ENCODE results near the gene CXCR2.
"Not testable (repeated sequence)": the region's sequence is repeated elsewhere in the genome, so short reads cannot be mapped to it uniquely, and the experiment has no call there.

The CXCR2 gene

GRCh38 chr2:218129458-218130135, 3.8 kb downstream of the CXCR2 start:
- DNase-seq (ENCODE audit: low read depth, low spot score) = no peak

DNA sequence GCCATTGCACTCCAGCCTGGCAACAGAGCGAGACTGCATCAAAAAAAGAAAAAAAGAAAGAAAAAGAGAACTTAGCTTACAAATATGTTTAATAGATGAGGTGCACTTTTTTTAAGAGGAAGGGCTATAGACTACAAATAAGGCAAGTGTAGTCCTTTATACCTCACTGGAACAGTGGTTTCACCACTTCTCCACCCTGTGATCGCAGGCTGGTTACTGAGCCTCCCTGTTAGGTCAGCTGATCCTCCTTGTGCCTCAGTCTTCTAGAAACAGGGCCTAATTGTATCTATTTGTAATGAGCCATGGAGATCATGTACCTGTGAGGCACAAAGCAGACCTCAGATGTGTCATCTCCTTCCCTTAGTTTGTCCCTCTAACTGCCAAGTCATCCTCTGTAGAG, 4.5 kb downstream of the CXCR2 start:
- DNase-seq (ENCODE audit: low read depth, low spot score) = no peak
- H3K27ac ChIP-seq = no peak overlapping the region

More at GRCh38 chr2:218129458-218130135, 3.8 kb downstream of the CXCR2 start:
- no peak overlapping the region for H3K27ac ChIP-seq

DNA sequence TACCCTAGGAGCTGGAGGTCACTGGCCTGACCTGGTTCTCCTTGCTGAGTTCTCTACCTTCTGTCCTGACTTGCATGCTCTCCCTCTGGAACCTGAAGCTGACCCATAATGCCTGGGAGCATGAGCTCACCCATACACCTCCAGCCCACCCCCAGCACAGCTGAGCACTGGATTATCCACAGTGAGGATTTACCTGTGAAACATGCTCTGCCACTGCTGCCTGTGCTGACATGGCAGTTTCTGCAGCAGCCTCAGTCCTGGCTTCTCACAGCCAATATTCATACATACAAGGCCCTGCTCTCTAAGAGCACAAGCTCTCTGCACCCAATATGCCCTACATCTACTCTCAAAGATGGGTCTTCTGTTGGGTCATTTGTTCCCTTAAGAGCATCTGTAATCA, 5.0 kb downstream of the CXCR2 start:
- H3K27ac ChIP-seq = no peak overlapping the region
- DNase-seq (ENCODE audit: low read depth, low spot score) = no peak

DNA sequence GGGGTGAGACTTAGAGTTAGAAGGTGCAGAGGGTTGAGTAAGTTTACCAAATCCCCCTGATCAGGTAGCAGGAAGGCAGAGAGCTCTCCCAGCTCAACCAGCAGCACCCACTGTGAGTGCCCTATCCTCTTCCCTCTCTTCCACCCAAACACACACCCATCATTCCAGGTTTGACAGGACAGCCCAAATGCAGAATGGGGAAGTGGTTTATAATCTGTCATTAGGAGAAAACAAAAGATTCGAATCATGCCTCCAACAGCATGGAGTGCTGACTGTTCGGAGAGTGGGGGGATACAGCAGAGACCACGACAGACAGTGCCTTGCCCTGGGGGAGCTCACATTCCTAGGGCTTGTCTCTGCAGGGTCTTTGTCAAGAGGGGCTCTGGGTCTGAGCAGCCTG, 11.7 kb downstream of the CXCR2 start:
- H3K27ac ChIP-seq = no peak overlapping the region
- DNase-seq (ENCODE audit: low read depth, low spot score) = no peak

- DNase-seq (ENCODE audit: low read depth, low spot score) = peak; percentile 20
Observed at GRCh38 chr2:218138047-218138446, 12.2 kb downstream of the CXCR2 start.

GRCh38 chr2:218145124-218145523, 19.3 kb downstream of the CXCR2 start:
- DNase-seq (ENCODE audit: low read depth, low spot score) = no peak

More at GRCh38 chr2:218138047-218138446, 12.2 kb downstream of the CXCR2 start:
- no peak overlapping the region for H3K27ac ChIP-seq

GRCh38 chr2:218146056-218146455, 20.2 kb downstream of the CXCR2 start:
- DNase-seq (ENCODE audit: low read depth, low spot score) = no peak
- H3K27ac ChIP-seq = no peak overlapping the region

More at GRCh38 chr2:218145124-218145523, 19.3 kb downstream of the CXCR2 start:
- no peak overlapping the region for H3K27ac ChIP-seq

DNA sequence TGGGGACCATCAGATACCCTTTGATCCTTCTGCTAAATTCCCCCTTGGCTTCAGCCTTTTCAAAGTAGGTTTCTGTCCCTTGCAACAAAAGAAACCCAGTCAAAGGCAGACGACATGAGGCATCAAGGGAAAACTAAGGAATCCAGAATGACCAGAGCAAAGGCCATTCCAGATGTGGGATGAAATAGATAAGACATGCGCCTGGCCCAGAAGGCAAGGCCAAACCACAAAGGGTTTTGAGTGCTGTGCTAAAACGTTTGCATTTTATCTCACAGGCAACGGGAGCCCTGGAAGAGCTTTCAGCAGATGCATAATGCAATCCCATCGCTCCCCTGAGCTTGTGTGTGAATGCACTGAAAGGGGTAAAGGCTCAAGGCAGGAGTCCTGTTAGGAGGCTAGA, 23.3 kb downstream of the CXCR2 start:
- no peak overlapping the region for H3K27ac ChIP-seq
- no peak for DNase-seq (ENCODE audit: low read depth, low spot score)

GRCh38 chr2:218149848-218150440, 24.1 kb downstream of the CXCR2 start:
- DNase-seq (ENCODE audit: low read depth, low spot score) = no peak
- no peak overlapping the region for H3K27ac ChIP-seq

DNA sequence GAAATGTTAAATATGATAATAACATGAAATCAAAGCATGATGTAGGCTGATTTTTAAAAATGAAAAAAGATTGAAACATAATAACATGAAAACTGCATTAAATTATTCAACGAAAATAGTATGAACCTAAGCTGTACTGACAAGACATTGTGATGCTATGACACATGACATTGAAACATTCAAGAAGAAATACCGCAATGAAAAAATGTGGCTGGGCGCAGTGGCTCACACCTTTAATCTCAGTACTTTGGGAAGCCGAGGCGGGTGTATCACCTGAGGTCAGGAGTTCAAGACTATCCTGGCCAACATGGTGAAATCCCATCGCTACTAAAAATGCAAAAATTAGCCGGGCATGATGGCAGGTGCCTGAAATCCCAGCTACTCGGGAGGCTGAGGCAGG, 26.3 kb downstream of the CXCR2 start:
- no peak for DNase-seq (ENCODE audit: low read depth, low spot score)
- H3K27ac ChIP-seq = peak overlapping the region; percentile 12

DNA sequence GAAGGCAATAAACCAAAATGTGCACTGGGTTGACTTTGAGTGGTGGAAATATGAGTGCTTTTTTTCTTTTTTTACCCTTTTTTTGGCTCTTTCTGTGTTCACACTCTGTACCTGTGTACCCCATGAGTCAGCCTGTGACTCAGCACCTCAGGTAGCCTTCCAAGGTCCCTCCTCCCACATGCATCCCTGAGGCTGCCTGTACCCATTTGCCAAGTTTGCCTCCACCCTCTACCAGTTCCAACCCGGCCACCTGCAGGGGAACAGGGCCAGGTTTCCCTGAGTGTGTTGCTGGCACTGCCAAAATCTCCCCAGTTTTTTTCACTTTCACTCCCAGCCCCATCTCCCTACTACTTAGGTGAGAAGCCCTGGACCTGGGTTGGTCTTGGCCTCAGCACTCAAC, 26.9 kb downstream of the CXCR2 start:
- H3K27ac ChIP-seq = peak overlapping the region; percentile 12
- DNase-seq (ENCODE audit: low read depth, low spot score) = peak; percentile 53

- no peak overlapping the region for H3K27ac ChIP-seq
- DNase-seq (ENCODE audit: low read depth, low spot score) = no peak
Observed at GRCh38 chr2:218155953-218156479, 30.2 kb downstream of the CXCR2 start.

GRCh38 chr2:218161644-218162043, 35.8 kb downstream of the CXCR2 start:
- DNase-seq (ENCODE audit: low read depth, low spot score) = no peak
- H3K27ac ChIP-seq = no peak overlapping the region

GRCh38 chr2:218162814-218163213, 37.0 kb downstream of the CXCR2 start:
- no peak overlapping the region for H3K27ac ChIP-seq
- no peak for DNase-seq (ENCODE audit: low read depth, low spot score)

DNA sequence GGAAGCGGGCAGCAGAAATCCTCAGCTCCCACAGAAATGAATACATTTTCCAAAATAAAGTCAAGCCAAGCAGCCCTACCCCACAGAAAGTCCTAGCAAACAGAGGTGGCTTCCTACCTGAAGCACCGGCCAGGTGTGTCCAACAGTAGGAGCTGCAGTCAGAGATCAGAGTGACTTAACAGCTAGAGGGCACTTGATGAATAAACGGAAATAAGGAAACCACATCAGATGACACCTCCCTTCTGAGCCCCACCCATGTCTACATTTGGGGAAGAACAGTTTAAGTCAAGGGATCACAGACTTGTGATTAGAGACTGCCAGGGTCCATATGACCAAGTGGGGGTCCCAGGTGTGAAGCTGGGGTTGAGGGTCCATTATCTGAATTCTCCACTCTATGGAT, 41.0 kb downstream of the CXCR2 start, which contains the start of gene CXCR1:
Gene CXCR1, minus strand, starts transcription at position 172 of the 400 bp plus-strand sequence. CDS start 1,751 bp downstream, outside the sequence.
- peak; percentile 33 for DNase-seq (ENCODE audit: low read depth, low spot score)
- H3K27ac ChIP-seq = peak within 1 kb of the TSS; percentile 24

- DNase-seq (ENCODE audit: low read depth, low spot score) = peak; percentile 14
Observed at GRCh38 chr2:218168016-218168415, 42.2 kb downstream of the CXCR2 start.

GRCh38 chr2:218168635-218169462, 43.0 kb downstream of the CXCR2 start:
- H3K27ac ChIP-seq = no peak overlapping the region
- DNase-seq (ENCODE audit: low read depth, low spot score) = no peak

More at GRCh38 chr2:218168016-218168415, 42.2 kb downstream of the CXCR2 start:
- peak overlapping the region; percentile 24 for H3K27ac ChIP-seq

DNA sequence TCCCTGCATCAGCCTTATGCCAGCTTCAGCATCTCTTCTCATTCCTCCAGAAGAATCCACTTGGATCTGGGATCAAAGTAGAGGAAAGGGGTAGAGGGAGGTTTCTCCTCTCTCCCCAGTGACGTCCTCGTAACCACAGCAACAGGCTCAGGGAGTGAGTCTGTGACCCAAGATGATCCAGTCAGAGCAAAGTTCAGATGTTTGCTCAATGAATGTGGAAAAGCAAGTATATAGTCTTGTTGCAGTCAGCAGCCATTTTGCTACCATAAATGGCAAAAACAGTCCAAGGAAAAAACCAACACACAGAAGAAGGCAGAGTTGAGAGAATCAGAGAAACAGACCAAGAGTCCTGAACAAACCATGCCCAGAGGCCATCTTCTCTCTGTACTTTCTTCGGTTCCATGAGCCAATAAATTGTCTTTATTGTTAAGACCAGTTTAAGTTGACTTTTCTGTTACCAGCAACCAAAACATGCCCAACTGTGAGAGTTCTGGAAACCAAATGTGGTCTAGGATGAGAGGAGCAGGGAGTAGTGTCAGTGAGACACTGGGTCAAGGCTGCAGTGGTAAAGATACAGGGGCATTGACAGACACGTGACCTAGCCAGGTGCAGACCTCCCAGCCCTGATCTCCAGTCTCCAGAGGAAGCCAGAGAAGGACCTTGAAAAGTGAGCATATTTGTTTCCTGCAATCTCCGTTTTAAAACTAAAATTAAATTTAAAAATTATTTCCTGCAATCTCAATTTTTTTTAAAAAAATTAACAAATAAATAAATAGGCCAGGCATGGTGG, 44.1 kb downstream of the CXCR2 start:
- no peak for DNase-seq (ENCODE audit: low read depth, low spot score)
- H3K27ac ChIP-seq = no peak overlapping the region

DNA sequence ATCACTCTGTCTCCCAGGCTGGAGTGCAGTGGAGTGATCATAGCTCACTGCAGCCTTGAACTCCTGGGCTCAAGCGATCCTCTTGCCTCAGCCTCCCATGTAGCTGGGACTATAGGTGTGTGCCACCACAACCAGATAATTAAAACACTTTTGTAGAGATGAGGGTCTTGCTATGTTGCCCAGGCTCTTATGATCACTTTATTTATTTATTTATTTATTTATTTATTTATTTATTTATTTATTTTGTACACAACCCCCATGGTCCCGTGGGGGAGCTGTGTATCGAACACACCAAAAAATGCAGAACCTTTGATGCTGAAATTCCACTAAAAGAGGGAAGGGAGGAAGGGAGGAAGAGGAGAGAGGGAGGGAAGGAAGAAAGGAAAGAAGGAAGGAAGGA, 45.9 kb downstream of the CXCR2 start:
- not testable (repeated sequence) for DNase-seq (ENCODE audit: low read depth, low spot score); H3K27ac ChIP-seq

GRCh38 chr2:218172845-218173244, 47.0 kb downstream of the CXCR2 start:
- no peak overlapping the region for H3K27ac ChIP-seq

More at GRCh38 chr2:218172845-218173244, 47.0 kb downstream of the CXCR2 start:
- no peak for DNase-seq (ENCODE audit: low read depth, low spot score)
